CD4-positive, alpha-beta memory T cell (primary cell): ENCODE measurements around the gene CDR2. TPM values are rescaled to one million over a fixed set of nuclear protein-coding genes. Genes with fewer than 3 reads are reported as not detected.

Source experiments
- CTCF ChIA-PET: fragments of 350-600 bp; sonication (Branson Sonifier 250); formaldehyde crosslinking; loops from one replicate; lab custom pipeline; 2021; ENCODE audit warnings: inconsistent platforms; ENCODE audit not compliant: partially characterized antibody; lab: Charles Lee
- POLR2A ChIA-PET: fragments of 350-600 bp; sonication (Branson Sonifier 250); formaldehyde crosslinking; loops from one replicate; lab custom pipeline; 2021; ENCODE audit not compliant: partially characterized antibody; lab: Charles Lee
- DNase-seq, 5 donors: peaks; one replicate each; pipeline versions ENCODE4 v3.0.0 to v3.0.0-alpha.2; 2020 to 2022; ENCODE audit warnings: mixed read lengths in 1 of 5
- H3K27ac ChIP-seq: one replicate; pipeline ENCODE4 v1.7.0; 2013; ENCODE audit warnings: low read depth, low read length
- H3K27me3 ChIP-seq: 2 replicates; pipeline ENCODE4 v1.7.0; 2013; ENCODE audit warnings: mild to moderate bottlenecking, low read length, moderate library complexity; ENCODE audit not compliant: insufficient read depth
- H3K36me3 ChIP-seq: 2 replicates; pipeline ENCODE4 v1.7.0; 2013; ENCODE audit warnings: mild to moderate bottlenecking, low read length, moderate library complexity; ENCODE audit not compliant: insufficient read depth
- H3K4me1 ChIP-seq: 2 replicates; pipeline ENCODE4 v1.7.0; 2013; ENCODE audit warnings: mild to moderate bottlenecking, low read length, moderate library complexity; ENCODE audit not compliant: insufficient read depth
- H3K4me3 ChIP-seq, 2 donors: one replicate each; pipeline ENCODE4 v1.7.0; 2013; ENCODE audit warnings: low read length in 2 of 2, mild to moderate bottlenecking in 1 of 2
- H3K9me3 ChIP-seq, 2 donors: one replicate each; pipeline ENCODE4 v1.7.0; 2013; ENCODE audit warnings: low read length in 2 of 2, control low read depth in 1 of 2; ENCODE audit not compliant: control insufficient read depth in 1 of 2
- H3K27ac Mint-ChIP-seq, 7 donors: one replicate each; pipeline ENCODE4 v1.8.0; 2020 to 2021; ENCODE audit warnings: mixed read lengths in 7 of 7, mild to moderate bottlenecking in 6 of 7, inconsistent platforms in 3 of 7, moderate library complexity in 3 of 7
- H3K27me3 Mint-ChIP-seq, 2 donors: one replicate each; pipeline ENCODE4 v1.8.0; 2020 to 2021; ENCODE audit warnings: mixed read lengths in 2 of 2
- H3K36me3 Mint-ChIP-seq, 2 donors: one replicate each; pipeline ENCODE4 v1.8.0; 2020 to 2021; ENCODE audit warnings: mixed read lengths in 2 of 2, inconsistent platforms in 1 of 2, mild to moderate bottlenecking in 1 of 2
- H3K4me1 Mint-ChIP-seq, 4 donors: one replicate each; pipeline ENCODE4 v1.8.0; 2020 to 2021; ENCODE audit warnings: mixed read lengths in 4 of 4, mild to moderate bottlenecking in 1 of 4
- H3K4me3 Mint-ChIP-seq, 8 donors: one replicate each; pipeline ENCODE4 v1.8.0; 2020 to 2021; ENCODE audit warnings: mixed read lengths in 8 of 8, mild to moderate bottlenecking in 7 of 8, moderate library complexity in 6 of 8, inconsistent platforms in 3 of 8
- H3K9me3 Mint-ChIP-seq, 8 donors: one replicate each; pipeline ENCODE4 v1.8.0; 2020 to 2021; ENCODE audit warnings: mixed read lengths in 8 of 8, mild to moderate bottlenecking in 5 of 8, inconsistent platforms in 3 of 8, moderate library complexity in 1 of 8
- intact Hi-C: fragments of 100-400 bp; cut with micrococcal nuclease; formaldehyde crosslinking; loops from one replicate; pipeline ENCODE4 v1.15.1; 2023
- polyA plus RNA-seq, 2 donors: library from polyadenylated mRNA; unstranded; fragments of 300-500 nt; fragmentation: Illumina TruSeq; gene quantifications; one replicate each; pipeline ENCODE4 v1.2.3, GENCODE V29; 2021
- total RNA-seq, 2 experiments: library from RNA; stranded (reverse); gene quantifications; one replicate each; pipeline ENCODE4 v1.2.3, GENCODE V29; 2021

Gene CDR2
- total and polyA plus RNA-seq, 4 experiments from 2014 or later, result 57.9 to 99.3 (median 95.0) TPM

DNA sequence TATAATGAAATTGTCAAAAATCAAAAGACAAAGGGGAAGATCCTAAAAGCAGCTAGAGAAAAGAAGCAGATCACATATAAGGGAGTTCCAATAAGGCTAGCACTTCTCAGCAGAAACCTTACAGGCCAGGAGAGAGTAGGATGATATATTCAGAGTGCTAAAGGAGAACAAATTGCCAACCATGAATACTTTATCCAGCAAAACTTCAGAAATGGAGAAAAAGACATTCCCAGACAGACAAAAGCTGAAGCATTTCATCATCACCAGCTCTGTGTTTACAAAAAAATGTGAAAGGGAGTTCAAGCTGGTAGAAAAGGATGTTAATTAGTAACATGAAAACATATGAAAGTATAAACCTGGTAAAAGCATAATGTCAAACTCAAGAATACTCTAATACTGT, 37.4 kb downstream of the CDR2 start:
- CTCF ChIA-PET, result interaction anchor here (1.4 to 2.2 kb wide), 4 partner anchors 8 to 38 kb away, joined by 4 read pairs; no protein-coding TSS in a partner anchor

GRCh38 chr16:22336581-22336980, 37.8 kb downstream of the CDR2 start:
- peaks cover 82 to 84% of the 10 kb centered on the region in 2 donors for H3K36me3 Mint-ChIP-seq
- H3K9me3 ChIP-seq, result peaks cover 0 to 17% of the 10 kb centered on the region in 2 donors
- H3K4me1 Mint-ChIP-seq, result peaks cover 7 to 19% (median 10%) of the 10 kb centered on the region in 4 donors

More for the DNA sequence above, 37.4 kb downstream of the CDR2 start:
- H3K27me3 Mint-ChIP-seq, result no peaks in the 10 kb centered on the region
- peaks cover 0 to 17% of the 10 kb centered on the region in 2 donors for H3K9me3 ChIP-seq
- H3K36me3 ChIP-seq, result peaks cover 44% of the 10 kb centered on the region
- POLR2A ChIA-PET, result interaction anchor here (1.2 to 3.0 kb wide), 5 partner anchors 10 to 36 kb away, joined by 3 to 16 read pairs (median 6); no protein-coding TSS in a partner anchor
- H3K4me1 ChIP-seq, result peaks cover 5% of the 10 kb centered on the region
- peaks cover 82 to 84% of the 10 kb centered on the region in 2 donors for H3K36me3 Mint-ChIP-seq
- no peaks in the 10 kb centered on the region for H3K27me3 ChIP-seq
- no peak overlapping the region for H3K4me3 ChIP-seq
- H3K27ac ChIP-seq, result no peak overlapping the region
- peak overlapping the region in 2 of 7 donors; percentile 42 to 77 for H3K27ac Mint-ChIP-seq
- no peak overlapping the region for H3K4me3 Mint-ChIP-seq
- no peak for DNase-seq
- peaks cover 5 to 57% (median 35%) of the 10 kb centered on the region in 8 donors for H3K9me3 Mint-ChIP-seq
- intact Hi-C loops, result loop anchor here (5.0 kb wide), 1 partner anchor 35 kb away; the partner anchor contains the start of gene CDR2
- H3K4me1 Mint-ChIP-seq, result peaks cover 5 to 23% (median 11%) of the 10 kb centered on the region in 4 donors

DNA sequence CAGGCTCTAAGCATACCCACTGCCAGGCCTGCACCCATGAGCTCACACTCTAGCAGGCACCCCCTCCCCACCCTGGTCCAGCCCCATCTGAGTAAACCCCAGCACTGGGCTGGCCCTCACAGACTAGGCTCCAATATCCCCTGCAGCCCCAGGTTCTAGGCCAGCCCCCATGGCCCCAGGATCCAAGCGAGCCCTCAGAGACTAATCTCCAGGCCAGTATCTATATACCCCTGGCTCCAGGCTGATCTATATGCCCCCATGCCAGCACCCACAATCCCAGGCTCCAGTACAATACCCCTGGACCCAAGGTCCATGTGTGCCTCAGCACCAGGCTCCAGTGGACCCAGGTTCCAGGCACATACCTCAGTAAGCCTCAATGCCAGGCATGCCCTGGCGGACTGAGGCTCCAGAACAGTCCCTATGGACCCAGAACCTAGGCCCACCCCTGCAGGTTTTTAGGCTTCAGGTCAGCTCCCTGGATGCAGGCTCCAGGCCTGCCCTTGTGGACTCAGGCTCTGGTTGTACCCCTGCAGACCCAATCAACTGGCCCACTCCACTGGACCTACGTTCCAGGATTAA, 38.7 kb downstream of the CDR2 start:
- peaks cover 0 to 17% of the 10 kb centered on the region in 2 donors for H3K9me3 ChIP-seq
- H3K4me3 ChIP-seq, result no peak overlapping the region
- Mint-ChIP-seq H3K4me3 (no peak overlapping the region), H3K27ac (peak overlapping the region in 5 of 7 donors; percentile 30 to 80 (median 64)), H3K27me3 (no peaks in the 10 kb centered on the region), H3K9me3 (peaks cover 5 to 47% (median 27%) of the 10 kb centered on the region in 8 donors), H3K36me3 (peaks cover 83 to 87% of the 10 kb centered on the region in 2 donors), H3K4me1 (peaks cover 11 to 19% (median 13%) of the 10 kb centered on the region in 4 donors)
- intact Hi-C loops, result loop anchor here (5.0 kb wide), 1 partner anchor 37 kb away; the partner anchor contains the start of gene CDR2
- H3K27ac ChIP-seq, result no peak overlapping the region
- ChIA-PET POLR2A (interaction anchor here (1.9 to 3.3 kb wide), 4 partner anchors 11 to 37 kb away, joined by 6 to 16 read pairs (median 14); no protein-coding TSS in a partner anchor), CTCF (interaction anchor here (1.3 kb wide), 1 partner anchor 37 kb away, joined by 3 read pairs; no protein-coding TSS in a partner anchor)
- no peak for DNase-seq
- no peaks in the 10 kb centered on the region for H3K4me1 ChIP-seq
- H3K36me3 ChIP-seq, result peaks cover 53% of the 10 kb centered on the region
- no peaks in the 10 kb centered on the region for H3K27me3 ChIP-seq

More at GRCh38 chr16:22336581-22336980, 37.8 kb downstream of the CDR2 start:
- Mint-ChIP-seq H3K4me3 (no peak overlapping the region), H3K27me3 (no peaks in the 10 kb centered on the region), H3K27ac (peak overlapping the region in 2 of 7 donors; percentile 17 to 77), H3K9me3 (peaks cover 5 to 55% (median 33%) of the 10 kb centered on the region in 8 donors)
- Histone ChIP-seq H3K4me3 (no peak overlapping the region), H3K27ac (no peak overlapping the region), H3K36me3 (peaks cover 48% of the 10 kb centered on the region), H3K27me3 (no peaks in the 10 kb centered on the region), H3K4me1 (no peaks in the 10 kb centered on the region)
- intact Hi-C loops, result loop anchor here (5.0 kb wide), 1 partner anchor 36 kb away; the partner anchor contains the start of gene CDR2
- no peak for DNase-seq
- POLR2A ChIA-PET, result interaction anchor here (1.4 to 3.0 kb wide), 4 partner anchors 10 to 37 kb away, joined by 5 to 16 read pairs (median 10); no protein-coding TSS in a partner anchor
- CTCF ChIA-PET, result interaction anchor here (1.4 to 2.2 kb wide), 2 partner anchors 17 to 39 kb away, joined by 4 read pairs; no protein-coding TSS in a partner anchor

- H3K4me1 Mint-ChIP-seq, result peaks cover 14 to 28% (median 19%) of the 10 kb centered on the region in 4 donors
- intact Hi-C loops, result no loop called here
- Histone ChIP-seq H3K9me3 (peaks cover 0 to 17% of the 10 kb centered on the region in 2 donors), H3K36me3 (peaks cover 55% of the 10 kb centered on the region), H3K27ac (no peak overlapping the region), H3K4me3 (no peak overlapping the region), H3K4me1 (no peaks in the 10 kb centered on the region), H3K27me3 (no peaks in the 10 kb centered on the region)
- H3K27me3 Mint-ChIP-seq, result no peaks in the 10 kb centered on the region
- H3K36me3 Mint-ChIP-seq, result peaks cover 75 to 86% of the 10 kb centered on the region in 2 donors
- ChIA-PET POLR2A (interaction anchor here (0.6 to 3.3 kb wide), 5 partner anchors 11 to 39 kb away, joined by 3 to 14 read pairs (median 5); no protein-coding TSS in a partner anchor), CTCF (interaction anchor here (1.2 kb wide), 1 partner anchor 15 kb away, joined by 5 read pairs; no protein-coding TSS in a partner anchor)
- H3K9me3 Mint-ChIP-seq, result peaks cover 5 to 31% (median 17%) of the 10 kb centered on the region in 8 donors
- peak overlapping the region in 3 of 7 donors; percentile 41 to 74 (median 57) for H3K27ac Mint-ChIP-seq
- DNase-seq, result no peak
- H3K4me3 Mint-ChIP-seq, result no peak overlapping the region
These were observed 40.9 kb downstream of the CDR2 start for GRCh38 chr16:22333457-22333994.

GRCh38 chr16:22330326-22330725, 44.1 kb downstream of the CDR2 start:
- Mint-ChIP-seq H3K4me3 (no peak overlapping the region), H3K36me3 (peaks cover 43 to 80% of the 10 kb centered on the region in 2 donors), H3K27me3 (no peaks in the 10 kb centered on the region), H3K4me1 (peaks cover 9 to 26% (median 12%) of the 10 kb centered on the region in 4 donors), H3K27ac (peak overlapping the region in 5 of 7 donors; percentile 9 to 62 (median 53)), H3K9me3 (peaks cover 0 to 5% (median 0%) of the 10 kb centered on the region in 8 donors)
- Histone ChIP-seq H3K9me3 (no peaks in the 10 kb centered on the region), H3K36me3 (peaks cover 66% of the 10 kb centered on the region), H3K27me3 (no peaks in the 10 kb centered on the region), H3K4me1 (peaks cover 3% of the 10 kb centered on the region), H3K4me3 (no peak overlapping the region), H3K27ac (no peak overlapping the region)
- POLR2A ChIA-PET, result interaction anchor here (2.2 to 3.4 kb wide), 3 partner anchors 24 to 44 kb away, joined by 7 to 14 read pairs (median 10); partner anchors contain the start of gene CDR2
- DNase-seq, result no peak
- CTCF ChIA-PET, result interaction anchor here (1.8 kb wide), 1 partner anchor 12 kb away, joined by 8 read pairs; no protein-coding TSS in a partner anchor
- intact Hi-C loops, result no loop called here

DNA sequence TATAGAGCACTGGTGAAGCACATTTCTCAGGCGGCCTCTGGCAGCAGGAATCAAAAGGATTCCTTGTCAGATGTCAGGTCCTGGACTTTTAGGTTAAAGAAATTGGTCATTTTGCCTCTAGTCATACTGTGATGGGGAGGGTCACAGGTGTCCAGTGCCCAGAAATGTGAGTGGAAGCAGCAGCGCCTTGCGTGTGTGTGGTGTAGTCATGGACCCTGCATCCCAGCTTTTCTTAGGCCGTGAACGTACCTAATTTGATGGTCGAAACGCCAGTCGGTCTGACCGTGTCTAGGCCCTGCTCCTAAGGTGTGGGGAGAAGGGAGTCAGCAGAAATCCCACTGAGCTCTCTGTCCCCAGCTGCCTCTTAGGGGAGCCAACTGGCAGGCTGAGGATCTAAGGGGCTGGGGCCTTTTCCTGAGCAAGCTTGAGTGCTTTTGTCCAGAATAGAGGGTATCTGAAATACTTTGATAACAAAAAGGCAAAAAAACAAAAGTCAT, 45.2 kb downstream of the CDR2 start:
- H3K9me3 ChIP-seq, result no peaks in the 10 kb centered on the region
- ChIA-PET CTCF (interaction anchor here (1.2 to 1.8 kb wide), 3 partner anchors 9 to 11 kb away, joined by 4 to 8 read pairs (median 4); no protein-coding TSS in a partner anchor), POLR2A (interaction anchor here (0.6 to 3.4 kb wide), 6 partner anchors 22 to 304 kb away, joined by 3 to 14 read pairs (median 6); partner anchors contain the start of gene CDR2)
- peaks cover 8 to 26% (median 12%) of the 10 kb centered on the region in 4 donors for H3K4me1 Mint-ChIP-seq
- peaks cover 0 to under 1% (median 0%) of the 10 kb centered on the region in 8 donors for H3K9me3 Mint-ChIP-seq
- peaks cover 66% of the 10 kb centered on the region for H3K36me3 ChIP-seq
- no peak overlapping the region for H3K4me3 ChIP-seq
- H3K27me3 ChIP-seq, result no peaks in the 10 kb centered on the region
- H3K27ac Mint-ChIP-seq, result peak overlapping the region in 5 of 7 donors; percentile 24 to 88 (median 59)
- intact Hi-C loops, result no loop called here
- DNase-seq, result no peak
- no peak overlapping the region for H3K27ac ChIP-seq
- no peak overlapping the region for H3K4me3 Mint-ChIP-seq
- no peaks in the 10 kb centered on the region for H3K27me3 Mint-ChIP-seq
- peaks cover 32 to 77% of the 10 kb centered on the region in 2 donors for H3K36me3 Mint-ChIP-seq
- peaks cover 3% of the 10 kb centered on the region for H3K4me1 ChIP-seq
